OCI-LY7 (cell line): ENCODE measurements around the gene MRPL23.

ENCODE experiments used
- CTCF ChIP-seq: fragments of 200-600 bp; sonication (generic); conservative IDR thresholded peaks from 2 replicates; pipeline ENCODE4 v1.5.1; 2014; ENCODE audit warnings: mild to moderate bottlenecking, antibody characterized with exemption, low read length, moderate library complexity, mixed read lengths
- EZH2phosphoT487 ChIP-seq: fragments of 200-600 bp; sonication (generic); IDR thresholded peaks from 2 replicates; pipeline ENCODE4 v1.6.1; 2018; ENCODE audit warnings: low read depth, borderline replicate concordance, mild to moderate bottlenecking, mixed run types, antibody characterized with exemption, low read length, moderate library complexity, mixed read lengths

GRCh38 chr11:1975185-1975584 lies 28.1 kb downstream of the MRPL23 start:
- TF ChIP-seq CTCF: no peak
- TF ChIP-seq EZH2phosphoT487: no peak
